HEK293 (cell line): ENCODE data around the gene RCSD1.

Source experiments
- CTCF ChIA-PET: fragments of 350-600 bp; formaldehyde crosslinking; extraction: SDS; loops from one replicate; lab custom pipeline; 2021; ENCODE audit warnings: antibody characterized with exemption; lab: Yijun Ruan, JAX
- POLR2A ChIA-PET: fragments of 300-600 bp; formaldehyde crosslinking; extraction: SDS; loops from one replicate; lab custom pipeline; 2020; ENCODE audit warnings: antibody characterized with exemption, inconsistent platforms; lab: Yijun Ruan, JAX
- H3K27ac ChIP-seq: fragments of 200-500 bp; sonication (Bioruptor generic); 2 replicates; pipeline ENCODE4 v1.5.1; 2014; ENCODE audit warnings: low read depth, low read length, control low read depth, inconsistent platforms; ENCODE audit errors: extremely low read depth
- H3K36me3 ChIP-seq, 2 experiments: fragments of 200-500 bp in 1 of 2; sonication (Bioruptor generic) in 1 of 2; 1 replicate in 1 of 2; 2 replicates in 1 of 2; pipeline ENCODE4 v1.5.1; 2014 to 2017; ENCODE audit warnings: inconsistent platforms in 2 of 2, low read length in 2 of 2; ENCODE audit not compliant: control insufficient read depth in 2 of 2, insufficient read depth in 1 of 2
- H3K4me1 ChIP-seq: fragments of 200-500 bp; sonication (Bioruptor generic); 2 replicates; pipeline ENCODE4 v1.5.1; 2014; ENCODE audit warnings: mild to moderate bottlenecking, low read length, inconsistent platforms; ENCODE audit not compliant: control insufficient read depth, insufficient read depth
- H3K4me3 ChIP-seq: 2 replicates; pipeline ENCODE4 v1.5.1; 2011; ENCODE audit warnings: low read depth, mild to moderate bottlenecking, control low read depth, low read length, moderate library complexity
- H3K9me3 ChIP-seq: fragments of 200-500 bp; sonication (Bioruptor generic); 2 replicates; pipeline ENCODE4 v1.5.1; 2014; ENCODE audit warnings: low read depth, low read length, inconsistent platforms; ENCODE audit not compliant: control insufficient read depth, insufficient read depth
- FEZF1 ChIP-seq: fragments of 450-650 bp; formaldehyde crosslinking; IDR thresholded peaks from 2 replicates; pipeline ENCODE4 v1.5.1; 2016; ENCODE audit warnings: missing biosample characterization, missing genetic modification characterization
- GFI1B ChIP-seq: fragments of 450-650 bp; formaldehyde crosslinking; IDR thresholded peaks from 2 replicates; pipeline ENCODE4 v1.5.1; 2016; ENCODE audit warnings: missing biosample characterization, missing genetic modification characterization
- IKZF3 ChIP-seq: fragments of 450-650 bp; IDR thresholded peaks from 2 replicates; pipeline ENCODE4 v1.5.0; 2018; ENCODE audit warnings: missing biosample characterization, mild to moderate bottlenecking, missing genetic modification characterization, moderate library complexity
- KLF17 ChIP-seq: fragments of 450-650 bp; formaldehyde crosslinking; IDR thresholded peaks from 2 replicates; pipeline ENCODE4 v1.5.1; 2016; ENCODE audit warnings: missing biosample characterization, missing genetic modification characterization
- WT1 ChIP-seq: fragments of 450-650 bp; formaldehyde crosslinking; IDR thresholded peaks from 2 replicates; pipeline ENCODE4 v1.5.1; 2016; ENCODE audit warnings: missing biosample characterization, missing genetic modification characterization
- ZBTB44 ChIP-seq: fragments of 450-650 bp; IDR thresholded peaks from 2 replicates; pipeline ENCODE4 v1.5.1; 2018; ENCODE audit warnings: missing biosample characterization, mild to moderate bottlenecking, missing genetic modification characterization
- ZNF214 ChIP-seq: fragments of 450-650 bp; formaldehyde crosslinking; IDR thresholded peaks from 2 replicates; pipeline ENCODE4 v1.5.1; 2017; ENCODE audit warnings: missing biosample characterization, mild to moderate bottlenecking, missing genetic modification characterization, borderline replicate concordance
- ZNF223 ChIP-seq: fragments of 450-650 bp; formaldehyde crosslinking; IDR thresholded peaks from 2 replicates; pipeline ENCODE4 v1.5.1; 2016; ENCODE audit warnings: missing biosample characterization, missing genetic modification characterization
- ZNF354C ChIP-seq: fragments of 450-650 bp; formaldehyde crosslinking; IDR thresholded peaks from 2 replicates; pipeline ENCODE4 v1.5.1; 2016; ENCODE audit warnings: missing biosample characterization, missing genetic modification characterization, low read depth, borderline replicate concordance
- ZNF473 ChIP-seq: fragments of 450-650 bp; formaldehyde crosslinking; IDR thresholded peaks from 2 replicates; pipeline ENCODE4 v1.5.1; 2017; ENCODE audit warnings: missing biosample characterization, missing genetic modification characterization
- ZNF518A ChIP-seq: fragments of 450-650 bp; formaldehyde crosslinking; conservative IDR thresholded peaks from 2 replicates; pipeline ENCODE4 v1.5.1; 2016; ENCODE audit warnings: low read depth, missing biosample characterization, missing genetic modification characterization
- ZNF548 ChIP-seq: fragments of 450-650 bp; formaldehyde crosslinking; IDR thresholded peaks from 2 replicates; pipeline ENCODE4 v1.5.1; 2016; ENCODE audit warnings: missing biosample characterization, missing genetic modification characterization
- ZNF561 ChIP-seq: fragments of 450-650 bp; IDR thresholded peaks from 2 replicates; pipeline ENCODE4 v1.5.1; 2018; ENCODE audit warnings: missing biosample characterization, missing genetic modification characterization, borderline replicate concordance
- ZNF580 ChIP-seq: fragments of 450-650 bp; formaldehyde crosslinking; IDR thresholded peaks from 2 replicates; pipeline ENCODE4 v1.5.1; 2016; ENCODE audit warnings: missing biosample characterization, missing genetic modification characterization
- ZNF600 ChIP-seq: fragments of 450-650 bp; formaldehyde crosslinking; IDR thresholded peaks from 2 replicates; pipeline ENCODE4 v1.5.1; 2016; ENCODE audit warnings: missing biosample characterization, missing genetic modification characterization
- ZNF701 ChIP-seq: fragments of 450-650 bp; formaldehyde crosslinking; IDR thresholded peaks from 2 replicates; pipeline ENCODE4 v1.5.1; 2016; ENCODE audit warnings: missing biosample characterization, missing genetic modification characterization
- ZNF76 ChIP-seq: fragments of 450-650 bp; formaldehyde crosslinking; IDR thresholded peaks from 2 replicates; pipeline ENCODE4; 2016; ENCODE audit warnings: low read depth, missing biosample characterization, missing genetic modification characterization, borderline replicate concordance

Gene RCSD1

GRCh38 chr1:167658574-167659328 is 28.7 kb downstream of the RCSD1 start (continued):
- TF ChIP-seq ZNF473 (tag by site-specific recombination) (no peak), ZNF518A (no peak; the same call in 1 of the 2 replicates), GFI1B (peak; percentile 96), WT1 (tag by site-specific recombination) (peak; percentile 98), ZNF214 (no peak)

- TF ChIP-seq IKZF3 (tag by site-specific recombination) (peak; percentile 14; the same call in 1 of the 2 replicates), ZNF561 (tag by site-specific recombination) (peak; percentile 18; the same call in 1 of the 2 replicates), ZBTB44 (0 out of 2 replicates have a peak, but pooled peaks have one; percentile 7), FEZF1 (tag by site-specific recombination) (no peak), ZNF354C (no peak), ZNF701 (tag by site-specific recombination) (no peak), KLF17 (no peak), ZNF76 (tag by site-specific recombination) (peak; percentile 55; the same call in 1 of the 2 replicates), ZNF600 (tag by site-specific recombination) (peak; percentile 60; the same call in 1 of the 2 replicates), ZNF548 (tag by site-specific recombination) (no peak)
- Histone ChIP-seq H3K9me3 (no peaks in the 10 kb centered on the region), H3K4me1 (peaks cover 17% of the 10 kb centered on the region), H3K27ac (peak overlapping the region; percentile 70), H3K4me3 (no peak overlapping the region), H3K36me3 (no peaks in the 10 kb centered on the region)
- ChIA-PET CTCF (interaction anchor here (0.6 kb wide), 2 partner anchors 104 to 167 kb away, joined by 3 to 5 read pairs; no protein-coding TSS in a partner anchor), POLR2A (no interaction called here)
Observed at GRCh38 chr1:167659450-167659849, 29.4 kb downstream of the RCSD1 start.

- ChIA-PET CTCF (interaction anchor here (0.6 kb wide), 2 partner anchors 105 to 167 kb away, joined by 3 to 5 read pairs; no protein-coding TSS in a partner anchor), POLR2A (no interaction called here)
- Histone ChIP-seq H3K4me1 (peaks cover 17% of the 10 kb centered on the region), H3K4me3 (no peak overlapping the region), H3K9me3 (no peaks in the 10 kb centered on the region), H3K27ac (peak overlapping the region; percentile 70), H3K36me3 (no peaks in the 10 kb centered on the region)
- TF ChIP-seq ZNF223 (no peak), ZNF580 (tag by site-specific recombination) (peak; percentile 14; the same call in 1 of the 2 replicates)
Observed at GRCh38 chr1:167659881-167660280, 29.8 kb downstream of the RCSD1 start.
